SK-N-SH (cell line): Measurements from ENCODE around the gene STIL.

Experiments used
- FOXJ3 ChIP-seq: sonication (generic); formaldehyde crosslinking; IDR thresholded peaks from 2 replicates; pipeline ENCODE4 v1.5.1; 2020; ENCODE audit warnings: mild to moderate bottlenecking, missing genetic modification reagents
- MEF2A ChIP-seq: IDR thresholded peaks from 2 replicates; pipeline ENCODE4 v1.4.0; 2012; ENCODE audit warnings: low read depth, borderline replicate concordance
- POLR2AphosphoS5 ChIP-seq: IDR thresholded peaks from 2 replicates; pipeline ENCODE4 v1.6.1; 2012; ENCODE audit warnings: low read depth, low read length
- TEAD4 ChIP-seq: IDR thresholded peaks from 2 replicates; pipeline ENCODE4 v1.4.0; 2012; ENCODE audit warnings: mild to moderate bottlenecking, borderline replicate concordance; ENCODE audit not compliant: insufficient read depth
- TF ChIP-seq, protein P1 (sequence below): fragments of 200-600 bp; sonication (generic); IDR thresholded peaks from 2 replicates; pipeline ENCODE4 v1.6.1; 2017; ENCODE audit warnings: antibody characterized with exemption, mild to moderate bottlenecking, moderate library complexity
- TF ChIP-seq, protein P2 (sequence below): IDR thresholded peaks from 2 replicates; pipeline ENCODE4 v1.6.1; 2012; ENCODE audit warnings: mild to moderate bottlenecking, low read depth, low read length, moderate library complexity

DNA sequence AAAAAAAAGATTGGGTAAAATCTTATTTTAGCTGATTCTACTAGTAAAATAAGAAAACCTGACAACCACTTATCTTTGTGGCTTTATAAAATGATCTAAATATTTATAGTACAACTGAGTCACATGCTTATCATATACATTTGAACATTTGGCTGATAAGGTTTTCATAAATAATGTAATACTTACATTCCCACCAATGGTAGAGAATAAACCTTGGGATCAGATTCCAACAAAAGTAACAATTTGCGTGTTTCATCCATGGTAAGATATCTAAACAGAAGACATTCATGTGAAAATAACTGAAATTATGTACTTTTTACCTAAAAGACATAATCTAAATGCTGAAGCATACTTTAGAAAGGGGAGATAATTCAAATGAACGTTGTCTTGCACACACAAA is 18.4 kb downstream of the STIL start:
- TF ChIP-seq, protein P1, sequence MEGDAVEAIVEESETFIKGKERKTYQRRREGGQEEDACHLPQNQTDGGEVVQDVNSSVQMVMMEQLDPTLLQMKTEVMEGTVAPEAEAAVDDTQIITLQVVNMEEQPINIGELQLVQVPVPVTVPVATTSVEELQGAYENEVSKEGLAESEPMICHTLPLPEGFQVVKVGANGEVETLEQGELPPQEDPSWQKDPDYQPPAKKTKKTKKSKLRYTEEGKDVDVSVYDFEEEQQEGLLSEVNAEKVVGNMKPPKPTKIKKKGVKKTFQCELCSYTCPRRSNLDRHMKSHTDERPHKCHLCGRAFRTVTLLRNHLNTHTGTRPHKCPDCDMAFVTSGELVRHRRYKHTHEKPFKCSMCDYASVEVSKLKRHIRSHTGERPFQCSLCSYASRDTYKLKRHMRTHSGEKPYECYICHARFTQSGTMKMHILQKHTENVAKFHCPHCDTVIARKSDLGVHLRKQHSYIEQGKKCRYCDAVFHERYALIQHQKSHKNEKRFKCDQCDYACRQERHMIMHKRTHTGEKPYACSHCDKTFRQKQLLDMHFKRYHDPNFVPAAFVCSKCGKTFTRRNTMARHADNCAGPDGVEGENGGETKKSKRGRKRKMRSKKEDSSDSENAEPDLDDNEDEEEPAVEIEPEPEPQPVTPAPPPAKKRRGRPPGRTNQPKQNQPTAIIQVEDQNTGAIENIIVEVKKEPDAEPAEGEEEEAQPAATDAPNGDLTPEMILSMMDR, result no peak
- TF ChIP-seq POLR2AphosphoS5, result no peak
- no peak for TF ChIP-seq MEF2A
- TF ChIP-seq FOXJ3 (CRISPR knock-in tag), result no peak
- TF ChIP-seq, protein P2, sequence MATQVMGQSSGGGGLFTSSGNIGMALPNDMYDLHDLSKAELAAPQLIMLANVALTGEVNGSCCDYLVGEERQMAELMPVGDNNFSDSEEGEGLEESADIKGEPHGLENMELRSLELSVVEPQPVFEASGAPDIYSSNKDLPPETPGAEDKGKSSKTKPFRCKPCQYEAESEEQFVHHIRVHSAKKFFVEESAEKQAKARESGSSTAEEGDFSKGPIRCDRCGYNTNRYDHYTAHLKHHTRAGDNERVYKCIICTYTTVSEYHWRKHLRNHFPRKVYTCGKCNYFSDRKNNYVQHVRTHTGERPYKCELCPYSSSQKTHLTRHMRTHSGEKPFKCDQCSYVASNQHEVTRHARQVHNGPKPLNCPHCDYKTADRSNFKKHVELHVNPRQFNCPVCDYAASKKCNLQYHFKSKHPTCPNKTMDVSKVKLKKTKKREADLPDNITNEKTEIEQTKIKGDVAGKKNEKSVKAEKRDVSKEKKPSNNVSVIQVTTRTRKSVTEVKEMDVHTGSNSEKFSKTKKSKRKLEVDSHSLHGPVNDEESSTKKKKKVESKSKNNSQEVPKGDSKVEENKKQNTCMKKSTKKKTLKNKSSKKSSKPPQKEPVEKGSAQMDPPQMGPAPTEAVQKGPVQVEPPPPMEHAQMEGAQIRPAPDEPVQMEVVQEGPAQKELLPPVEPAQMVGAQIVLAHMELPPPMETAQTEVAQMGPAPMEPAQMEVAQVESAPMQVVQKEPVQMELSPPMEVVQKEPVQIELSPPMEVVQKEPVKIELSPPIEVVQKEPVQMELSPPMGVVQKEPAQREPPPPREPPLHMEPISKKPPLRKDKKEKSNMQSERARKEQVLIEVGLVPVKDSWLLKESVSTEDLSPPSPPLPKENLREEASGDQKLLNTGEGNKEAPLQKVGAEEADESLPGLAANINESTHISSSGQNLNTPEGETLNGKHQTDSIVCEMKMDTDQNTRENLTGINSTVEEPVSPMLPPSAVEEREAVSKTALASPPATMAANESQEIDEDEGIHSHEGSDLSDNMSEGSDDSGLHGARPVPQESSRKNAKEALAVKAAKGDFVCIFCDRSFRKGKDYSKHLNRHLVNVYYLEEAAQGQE, result no peak
- no peak for TF ChIP-seq TEAD4
